Fibroblast of villous mesenchyme (primary cell): ENCODE measurements around the gene TTC34. TPM values are rescaled to one million over a fixed set of nuclear protein-coding genes. Genes with fewer than 3 reads are reported as not detected.
"Not testable (repeated sequence)": the region's sequence is repeated elsewhere in the genome, so short reads cannot be mapped to it uniquely, and the experiment has no call there.

Experiments used
- DNase-seq: peaks from one replicate; pipeline ENCODE4 v3.0.0-alpha.2; 2010; ENCODE audit warnings: low read depth
- H3K4me3 ChIP-seq: 2 replicates; pipeline ENCODE4 v1.5.1; 2011; ENCODE audit warnings: low read depth, mild to moderate bottlenecking, low read length
- CTCF ChIP-seq: IDR thresholded peaks from 2 replicates; pipeline ENCODE4 v1.5.1; 2012; ENCODE audit warnings: low read depth, mild to moderate bottlenecking, low read length; ENCODE audit not compliant: insufficient read depth
- total RNA-seq: library from RNA; depleted of rRNA; stranded (reverse); fragments of >200 nt; gene quantifications from 2 replicates; pipeline ENCODE4 v1.2.3, GENCODE V29; 2012

Gene TTC34
- total RNA-seq, 1 donor, result 0.43 TPM

GRCh38 chr1:2781627-2782026 lies 19.9 kb downstream of the TTC34 start:
- H3K4me3 ChIP-seq, result no peak overlapping the region
- no peak for TF ChIP-seq CTCF
- no peak for DNase-seq

- H3K4me3 ChIP-seq, result no peak overlapping the region
- TF ChIP-seq CTCF, result no peak
- no peak for DNase-seq
Observed at GRCh38 chr1:2778220-2778592, 23.3 kb downstream of the TTC34 start.

- DNase-seq, result no peak
- no peak for TF ChIP-seq CTCF
- no peak overlapping the region for H3K4me3 ChIP-seq
Observed at GRCh38 chr1:2777424-2778219, 23.9 kb downstream of the TTC34 start.

GRCh38 chr1:2775333-2775732 lies 26.2 kb downstream of the TTC34 start:
- not testable (repeated sequence) for DNase-seq, H3K4me3 ChIP-seq

DNA sequence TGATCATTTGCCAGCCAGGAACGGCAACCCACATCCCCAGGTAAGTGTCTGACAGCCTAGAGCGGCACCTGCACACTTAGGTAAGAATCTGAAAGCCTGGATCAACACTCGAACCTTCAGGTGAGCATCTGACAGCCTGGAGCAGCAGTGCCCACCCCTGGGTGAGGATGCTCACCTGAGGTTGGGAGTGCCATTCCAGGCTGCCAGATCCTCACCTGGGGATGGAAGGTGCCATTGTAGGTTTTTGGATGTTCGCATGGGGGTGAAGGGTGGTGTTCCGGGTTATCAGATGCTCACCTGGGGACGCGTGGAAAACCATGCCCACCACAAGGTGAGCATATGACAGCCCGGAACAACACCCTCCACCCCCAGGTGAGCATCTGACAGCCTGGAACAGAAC lies 33.4 kb downstream of the TTC34 start:
- not testable (repeated sequence) for H3K4me3 ChIP-seq, DNase-seq

DNA sequence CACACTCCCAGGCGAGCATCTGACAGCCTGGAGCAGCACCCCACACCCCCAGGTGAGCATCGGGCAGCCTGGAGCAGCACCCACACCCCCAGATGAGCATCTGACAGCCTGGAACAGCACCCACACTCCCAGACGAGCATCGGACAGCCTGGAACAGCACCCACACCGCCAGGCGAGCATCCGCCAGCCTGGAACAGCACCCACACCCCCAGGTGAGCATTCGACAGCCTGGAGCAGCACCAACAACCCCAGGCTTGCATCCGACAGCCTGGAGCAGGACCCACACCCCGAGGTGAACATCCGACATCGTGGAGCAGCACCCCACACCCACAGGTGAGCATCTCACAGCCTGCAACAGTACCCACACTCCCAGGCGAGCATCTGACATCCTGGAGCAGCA lies 42.1 kb downstream of the TTC34 start:
- H3K4me3 ChIP-seq, DNase-seq: not testable (repeated sequence)

DNA sequence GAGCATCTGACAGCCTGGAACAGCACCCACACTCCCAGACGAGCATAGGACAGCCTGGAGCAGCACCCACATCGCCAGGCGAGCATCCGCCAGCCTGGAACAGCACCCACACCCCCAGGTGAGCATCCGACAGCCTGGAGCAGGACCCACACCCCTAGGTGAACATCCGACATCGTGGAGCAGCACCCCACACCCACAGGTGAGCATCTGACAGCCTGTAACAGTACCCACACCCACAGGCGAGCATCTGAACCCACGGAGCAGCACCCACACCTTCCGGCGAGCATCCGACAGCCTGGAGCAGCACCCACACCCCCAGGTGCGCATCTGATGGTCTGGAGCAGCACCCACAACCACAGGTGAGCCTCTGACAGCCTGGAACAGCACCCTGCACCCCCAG lies 44.0 kb downstream of the TTC34 start:
- DNase-seq, H3K4me3 ChIP-seq: not testable (repeated sequence)

DNA sequence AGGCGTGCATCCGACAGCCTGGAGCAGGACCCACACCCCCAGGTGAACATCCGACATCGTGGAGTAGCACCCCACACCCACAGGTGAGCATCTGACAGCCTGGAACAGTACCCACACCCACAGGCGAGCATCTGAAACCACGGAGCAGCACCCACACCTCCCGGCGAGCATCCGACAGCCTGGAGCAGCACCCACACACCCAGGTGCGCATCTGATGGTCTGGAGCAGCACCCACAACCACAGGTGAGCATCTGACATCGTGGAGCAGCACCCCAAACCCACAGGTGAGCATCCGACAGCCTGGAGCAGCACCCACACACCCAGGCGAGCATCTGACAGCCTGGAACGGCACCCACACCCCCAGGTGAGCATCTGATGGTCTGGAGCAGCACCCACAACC lies 46.1 kb downstream of the TTC34 start:
- not testable (repeated sequence) for H3K4me3 ChIP-seq, DNase-seq

DNA sequence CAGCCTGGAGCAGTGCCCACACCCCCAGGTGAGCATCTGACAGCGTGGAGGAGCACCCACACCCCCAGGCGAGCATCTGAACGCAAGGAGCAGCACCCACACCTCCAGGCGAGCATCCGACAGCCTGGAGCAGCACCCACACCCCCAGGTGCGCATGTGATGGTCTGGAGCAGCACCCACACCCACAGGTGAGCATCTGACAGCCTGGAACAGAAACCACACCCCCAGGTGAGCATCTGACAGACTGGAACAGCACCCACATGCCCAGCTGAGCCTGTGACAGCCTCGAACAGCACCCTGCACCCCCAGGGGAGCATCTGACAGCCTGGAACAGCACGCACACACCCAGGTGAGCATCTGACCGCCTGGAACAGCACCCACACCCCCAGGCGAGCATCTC lies 46.9 kb downstream of the TTC34 start:
- not testable (repeated sequence) for H3K4me3 ChIP-seq, DNase-seq

- H3K4me3 ChIP-seq, DNase-seq: not testable (repeated sequence)
Observed at GRCh38 chr1:2752503-2752902, 49.0 kb downstream of the TTC34 start.

DNA sequence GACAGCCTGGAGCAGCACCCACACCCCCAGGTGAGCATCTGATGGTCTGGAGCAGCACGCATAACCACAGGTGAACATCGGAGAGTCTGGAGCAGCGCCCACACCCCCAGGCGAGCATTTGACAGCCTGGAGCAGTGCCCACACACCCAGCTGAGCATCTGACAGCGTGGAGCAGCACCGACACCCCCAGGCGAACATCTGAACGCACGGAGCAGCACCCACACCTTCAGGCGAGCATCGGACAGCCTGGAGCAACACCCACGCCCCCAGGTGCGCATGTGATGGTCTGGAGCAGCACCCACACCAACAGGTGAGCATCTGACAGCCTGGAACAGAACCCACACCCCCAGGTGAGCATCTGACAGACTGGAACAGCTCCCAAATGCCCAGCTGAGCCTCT lies 49.6 kb downstream of the TTC34 start:
- DNase-seq, H3K4me3 ChIP-seq: not testable (repeated sequence)

- not testable (repeated sequence) for H3K4me3 ChIP-seq, DNase-seq
Observed at GRCh38 chr1:2750766-2751730, 50.4 kb downstream of the TTC34 start.

DNA sequence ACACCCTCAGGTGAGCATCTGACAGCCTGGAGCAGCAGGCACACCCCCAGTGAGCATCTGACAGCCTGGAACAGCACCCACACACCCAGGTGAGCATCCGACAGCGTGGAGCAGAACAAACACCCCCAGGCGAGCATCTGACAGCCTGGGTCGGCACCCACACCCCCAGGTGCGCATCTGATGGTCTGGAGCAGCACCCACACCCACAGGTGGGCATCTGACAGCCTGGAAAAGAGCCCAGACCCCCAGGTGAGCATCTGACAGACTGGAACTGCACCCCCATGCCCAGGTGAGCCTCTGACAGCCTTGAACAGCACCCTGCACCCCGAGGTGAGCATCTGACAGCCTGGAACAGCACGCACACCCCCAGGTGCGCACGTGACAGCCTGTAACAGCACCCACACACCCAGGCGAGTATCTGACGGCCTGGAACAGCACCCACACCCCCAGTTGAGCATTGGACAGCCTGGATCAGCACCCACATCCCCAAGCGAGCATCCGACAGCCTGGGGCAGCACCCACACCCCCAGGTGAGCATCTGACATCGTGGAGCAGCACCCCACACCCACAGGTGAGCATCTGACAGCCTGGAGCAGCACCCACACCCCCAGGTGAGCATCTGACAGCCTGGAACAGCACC lies 51.3 kb downstream of the TTC34 start:
- H3K4me3 ChIP-seq, DNase-seq: not testable (repeated sequence)

DNA sequence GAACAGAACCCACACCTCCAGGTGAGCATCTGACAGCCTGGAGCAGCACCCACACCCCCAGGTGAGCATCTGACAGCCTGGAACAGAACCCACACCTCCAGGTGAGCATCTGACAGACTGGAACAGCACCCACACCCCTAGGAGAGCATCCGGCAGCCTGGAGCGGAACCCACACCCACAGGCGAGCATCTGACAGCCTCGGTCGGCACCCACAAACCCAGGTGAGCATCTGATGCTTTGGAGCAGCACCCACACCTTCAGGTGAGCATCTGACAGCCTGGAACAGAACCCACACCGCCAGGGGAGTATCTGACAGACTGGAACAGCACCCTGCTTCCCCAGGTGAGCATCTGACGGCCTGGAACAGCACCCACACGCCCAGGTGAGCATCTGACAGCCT lies 52.9 kb downstream of the TTC34 start:
- not testable (repeated sequence) for DNase-seq, H3K4me3 ChIP-seq

DNA sequence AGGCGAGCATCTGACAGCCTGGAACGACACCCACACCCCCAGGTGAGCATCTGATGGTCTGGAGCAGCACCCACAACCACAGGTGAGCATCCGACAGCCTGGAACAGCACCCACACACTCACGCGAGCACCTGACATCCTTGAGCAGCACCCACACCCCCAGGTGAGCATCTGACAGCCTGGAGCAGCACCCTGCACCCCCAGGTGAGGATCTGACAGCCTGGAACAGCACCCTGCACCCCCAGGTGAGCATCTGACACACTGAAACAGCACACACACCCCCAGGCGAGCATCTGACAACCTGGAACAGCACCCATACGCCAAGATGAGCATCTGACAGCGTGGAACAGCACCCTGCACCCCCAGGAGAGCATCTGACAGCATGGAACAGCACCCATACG lies 106.7 kb downstream of the TTC34 start:
- not testable (repeated sequence) for DNase-seq, H3K4me3 ChIP-seq
